K562 (cell line): ENCODE results near the gene CDK4. TPM values are rescaled to one million over a fixed set of nuclear protein-coding genes. Genes with fewer than 3 reads are reported as not detected.

Experiments
- ATAC-seq: fragments of 200-7000 bp; cut with Tn5 transposase; 3 replicates; pipeline ENCODE4 v1.9.1; 2020; ENCODE audit warnings: moderate library complexity
- BruUV-seq: library from RNA; stranded (reverse); fragments of 400-500 nt; replicated peaks from 2 replicates; lab custom pipeline; 2021; lab: Mats Ljungman, UMichigan
- CTCF ChIA-PET: fragments of 300-600 bp; formaldehyde crosslinking; extraction: SDS; loops from one replicate; lab custom pipeline; 2021; ENCODE audit warnings: low intra/inter-chr PET ratio; lab: Yijun Ruan, JAX
- POLR2A ChIA-PET: fragments of 300-600, 350-650 bp; sonication (Branson Sonifier 250); formaldehyde crosslinking; extraction: SDS; loops from one replicate; lab custom pipeline; 2021; ENCODE audit warnings: antibody characterized with exemption, inconsistent platforms; lab: Yijun Ruan, JAX
- DNase-seq, 4 experiments: peaks; one replicate each; pipeline versions ENCODE4 v3.0.0 to v3.0.0-alpha.2; 2011 to 2018; ENCODE audit warnings: low spot score in 3 of 4, mixed read lengths in 3 of 4; ENCODE audit errors: extremely low read depth in 1 of 4
- FAIRE-seq: peaks from 2 replicates; lab custom pipeline; 2011; peaks lifted over from hg19 to GRCh38; lab: Jason Lieb, UNC
- H2AFZ ChIP-seq: 2 replicates; pipeline ENCODE4 v1.6.0; 2011; ENCODE audit warnings: low read depth, low read length, control low read depth, inconsistent platforms
- H3K27ac ChIP-seq: fragments of 200-600 bp; 3 replicates; pipeline ENCODE4 v1.8.0; 2011; ENCODE audit warnings: low read depth, mild to moderate bottlenecking, control low read depth, inconsistent platforms, low read length, moderate library complexity, mixed read lengths; ENCODE audit errors: extremely low read depth
- H3K27me3 ChIP-seq, 2 experiments: fragments of 300-600 bp in 1 of 2; 2 replicates in 1 of 2; 3 replicates in 1 of 2; pipeline versions ENCODE4 v1.6.0 to v1.8.0; 2011; ENCODE audit warnings: inconsistent platforms in 2 of 2, low read length in 2 of 2, mild to moderate bottlenecking in 1 of 2, mixed read lengths in 1 of 2, moderate library complexity in 1 of 2; ENCODE audit not compliant: control insufficient read depth in 2 of 2, insufficient read depth in 2 of 2
- H3K36me3 ChIP-seq: fragments of 300-600 bp; 3 replicates; pipeline ENCODE4 v1.8.0; 2011; ENCODE audit warnings: mild to moderate bottlenecking, low read length, inconsistent platforms; ENCODE audit not compliant: control insufficient read depth, insufficient read depth
- H3K4me1 ChIP-seq, 2 experiments: fragments of 200-600 bp in 1 of 2; replicated peaks in 1 of 2; 2 replicates in 1 of 2; 3 replicates in 1 of 2; pipeline versions ENCODE4 v1.5.1 to v1.8.0; 2011; ENCODE audit warnings: inconsistent platforms in 2 of 2, low read length in 2 of 2, mild to moderate bottlenecking in 1 of 2, mixed read lengths in 1 of 2, moderate library complexity in 1 of 2; ENCODE audit not compliant: control insufficient read depth in 2 of 2, insufficient read depth in 2 of 2
- H3K4me2 ChIP-seq: 2 replicates; pipeline ENCODE4 v1.6.1; 2011; ENCODE audit warnings: low read length, control low read depth, inconsistent platforms, mixed read lengths; ENCODE audit not compliant: insufficient read depth
- H3K4me3 ChIP-seq: fragments of 200-600 bp; sonication (generic), shearing (Covaris generic); 2 replicates; pipeline ENCODE4 v1.5.1; 2016; ENCODE audit warnings: control low read depth, inconsistent platforms
- H3K79me2 ChIP-seq: fragments of 200-600 bp; 3 replicates; pipeline ENCODE4 v1.8.0; 2011; ENCODE audit warnings: low read length, inconsistent platforms; ENCODE audit not compliant: control insufficient read depth, insufficient read depth
- H3K9ac ChIP-seq, 2 experiments: 2 replicates each; pipeline versions ENCODE4 v1.6.0 to v1.6.1; 2011; ENCODE audit warnings: low read depth in 2 of 2, low read length in 2 of 2, control low read depth in 1 of 2, inconsistent platforms in 1 of 2, mild to moderate bottlenecking in 1 of 2, mixed read lengths in 1 of 2; ENCODE audit not compliant: insufficient read depth in 1 of 2
- H3K9me1 ChIP-seq: one replicate; pipeline ENCODE4 v1.6.0; 2011; ENCODE audit warnings: inconsistent platforms, mild to moderate bottlenecking, low read length, moderate library complexity; ENCODE audit not compliant: control insufficient read depth, insufficient read depth
- H3K9me3 ChIP-seq: replicated peaks from 2 replicates; pipeline ENCODE4 v1.5.1; 2011; ENCODE audit warnings: low read depth, low read length, inconsistent platforms; ENCODE audit not compliant: control insufficient read depth, insufficient read depth
- H4K20me1 ChIP-seq: replicated peaks from 2 replicates; pipeline ENCODE4 v1.6.1; 2011; ENCODE audit warnings: low read length, inconsistent platforms, mixed read lengths; ENCODE audit not compliant: control insufficient read depth, insufficient read depth
- BRCA1 ChIP-seq, 2 experiments: fragments of 450-650 bp in 1 of 2; sonication (generic) in 1 of 2; formaldehyde crosslinking in 1 of 2; IDR thresholded peaks; 2 replicates each; pipeline versions ENCODE4 v1.5.0 to v1.6.1; 2017 to 2020; ENCODE audit warnings: mild to moderate bottlenecking in 1 of 2, missing genetic modification reagents in 1 of 2
- CBFA2T2 ChIP-seq: fragments of 450-650 bp; conservative IDR thresholded peaks from 2 replicates; pipeline ENCODE4 v1.6.1; 2017; ENCODE audit warnings: mild to moderate bottlenecking
- CC2D1A ChIP-seq: fragments of 450-650 bp; IDR thresholded peaks from 2 replicates; pipeline ENCODE4 v1.6.1; 2017; ENCODE audit warnings: mild to moderate bottlenecking
- DDX20 ChIP-seq: fragments of 450-650 bp; IDR thresholded peaks from 2 replicates; pipeline ENCODE4 v1.6.1; 2016; ENCODE audit warnings: missing genetic modification characterization, low read depth, mild to moderate bottlenecking, missing compliant biosample characterization, moderate library complexity
- NCOA6 ChIP-seq: fragments of 450-650 bp; IDR thresholded peaks from 2 replicates; pipeline ENCODE4 v1.6.1; 2017; ENCODE audit warnings: mild to moderate bottlenecking
- SMC3 ChIP-seq: conservative IDR thresholded peaks from 2 replicates; pipeline ENCODE4 v1.6.1; 2011; ENCODE audit warnings: low read depth, low read length, improper control_type of control experiment; ENCODE audit not compliant: insufficient read depth
- TAF15 ChIP-seq: fragments of 200-400 bp; formaldehyde crosslinking; IDR thresholded peaks from 2 replicates; pipeline ENCODE4 v1.6.1; 2017; ENCODE audit warnings: mild to moderate bottlenecking, low read depth, low read length, moderate library complexity
- TRIM28 ChIP-seq: fragments of 450-650 bp; IDR thresholded peaks from 2 replicates; pipeline ENCODE4 v1.6.1; 2017
- ZNF764 ChIP-seq: fragments of 250-450 bp; sonication (Bioruptor Pico); IDR thresholded peaks from 2 replicates; pipeline ENCODE4 v1.4.0; 2020; ENCODE audit warnings: low read depth, mild to moderate bottlenecking, moderate library complexity
- WGBS: fragments of 100-300 bp; shearing (Covaris generic); methylation state at CpG from one replicate; pipeline ENCODE4 v1.1.6; 2016; ENCODE audit warnings: low coverage, mixed read lengths; ENCODE audit not compliant: insufficient coverage; ENCODE audit errors: missing lambda C conversion rate; 5-methylcytosine and 5-hydroxymethylcytosine counted together
- in situ Hi-C: fragments of 300-500 bp; cut with MboI; formaldehyde crosslinking; loops from 4 replicates; pipeline ENCODE4 v1.15.0; 2018; ENCODE audit warnings: inconsistent platforms, mixed read lengths
- intact Hi-C: fragments of 100-400 bp; cut with micrococcal nuclease; formaldehyde crosslinking; loops from 2 replicates; pipeline ENCODE4 v1.14.2; 2022
- polyA plus RNA-seq, 8 experiments: library from polyadenylated mRNA; depleted of rRNA in 4 of 8; stranded (reverse) in 5 of 8; unstranded in 3 of 8; fragments of >200 nt; fragmentation: Nextera tagmentation in 2 of 8; fragmentation: Illumina TruSeq in 1 of 8; extraction: Ambion mirVana in 2 of 8; extraction: Trizol in 1 of 8; gene quantifications; 2 replicates each; pipeline versions ENCODE4 v1.2.1 to v1.2.3, GENCODE V29; 2011 to 2014; ENCODE audit warnings: inconsistent platforms in 1 of 8, missing spikeins in 1 of 8
- total RNA-seq, 7 experiments: library from RNA; depleted of rRNA in 6 of 7; stranded (reverse); fragments of >200 nt in 6 of 7; fragmentation: Illumina TruSeq in 2 of 7; extraction: Trizol in 2 of 7; gene quantifications; 2 replicates each; pipeline versions ENCODE4 v1.2.1 to v1.2.3, GENCODE V29; 2011 to 2021; ENCODE audit warnings: low replicate concordance in 1 of 7

Gene CDK4
- total and polyA plus RNA-seq, 9 of the 15 experiments (the other 6 are each of a cell fraction or from before 2014, with no cell fraction given) = 37.8 to 436 (median 238) TPM

- no peak overlapping the region for H3K9ac ChIP-seq
- no peak overlapping the region for H3K27ac ChIP-seq
- no peaks in the 10 kb centered on the region for H3K9me1 ChIP-seq
- no peak for ATAC-seq
- in situ Hi-C loops = no loop called here
- H3K79me2 ChIP-seq = peaks cover 11% of the 10 kb centered on the region; the same call in 2 of the 3 replicates
- TF ChIP-seq CBFA2T2 (no peak), BRCA1 (IDR thresholded peaks at IDR 0.05) (no peak), BRCA1 (CRISPR knock-in tag; IDR thresholded peaks at IDR 0.05) (no peak), NCOA6 (no peak), TAF15 (no peak), TRIM28 (no peak), ZNF764 (no peak), CC2D1A (no peak), SMC3 (no peak), DDX20 (tag) (no peak)
- TF ChIP-seq, all 486 proteins: peak for 0
- BruUV-seq = no TSS peak
- 82% methylated on average over 4 of the region's 4 CpGs for WGBS
- DNase-seq (no peak), FAIRE-seq (no peak)
- Histone ChIP-seq H3K27me3 (no peaks in the 10 kb centered on the region), H3K4me3 (no peak overlapping the region), H3K36me3 (peaks cover 15% of the 10 kb centered on the region; the same call in 2 of the 3 replicates), H3K4me1 (peaks cover 27 to 28% of the 10 kb centered on the region in 2 experiments), H4K20me1 (no peaks in the 10 kb centered on the region), H3K9me3 (no peaks in the 10 kb centered on the region), H2AFZ (no peak overlapping the region), H3K4me2 (no peak overlapping the region)
- CTCF ChIA-PET = no interaction called here
- POLR2A ChIA-PET = interaction anchor here (2.3 kb wide), 1 partner anchor 10 kb away, joined by 26 read pairs; the partner anchor contains the start of gene CYP27B1
- intact Hi-C loops = loop anchor here (2.0 kb wide), 1 partner anchor 57 kb away; no protein-coding TSS in a partner anchor
Observed at GRCh38 chr12:57757771-57758170, 5.7 kb upstream of the CDK4 start.
